Measurements from ENCODE around the gene TSC2. TPM values are rescaled to one million over a fixed set of nuclear protein-coding genes. Genes with fewer than 3 reads are reported as not detected.
A peak's percentile ranks its signal among the peaks of the same experiment; 100 is the strongest.

The TSC2 gene
- polyA plus RNA-seq, 1 donor (not counting 4 experiments of a cell fraction or from before 2014, with no cell fraction given), result 22.6 TPM

GRCh38 chr16:2071454-2072202, 23.8 kb downstream of the TSC2 start:
- Histone ChIP-seq H3K4me2 (ENCODE audit: control insufficient read depth, extremely low read depth, insufficient read depth, low read depth, low read length) (no peak overlapping the region), H3K9me3 (ENCODE audit: control insufficient read depth, low read depth, low read length) (no peaks in the 10 kb centered on the region), H3K9ac (ENCODE audit: control insufficient read depth, extremely low read depth, insufficient read depth, low read length) (no peak overlapping the region), H3K4me1 (ENCODE audit: control insufficient read depth, extremely low read depth, insufficient read depth, low read length) (no peaks in the 10 kb centered on the region), H3K79me2 (ENCODE audit: control insufficient read depth, insufficient read depth, low read length) (no peaks in the 10 kb centered on the region), H3K27me3 (ENCODE audit: control insufficient read depth, extremely low read depth, insufficient read depth, low read length) (no peaks in the 10 kb centered on the region), H4K20me1 (ENCODE audit: control insufficient read depth, extremely low read depth, insufficient read depth, low read length) (no peaks in the 10 kb centered on the region), H2AFZ (ENCODE audit: control insufficient read depth, low read length) (no peak overlapping the region), H3K4me3 (ENCODE audit: control insufficient read depth in 2 of 3, extremely low read depth in 1 of 3, insufficient read depth in 2 of 3, low read depth in 1 of 3, low read length in 3 of 3) (no peak overlapping the region), H3K9me1 (ENCODE audit: control insufficient read depth, extremely low read depth, insufficient read depth, low read length) (no peaks in the 10 kb centered on the region), H3K27ac (ENCODE audit: control insufficient read depth, insufficient read depth, low read length) (no peak overlapping the region), H3K36me3 (ENCODE audit: control insufficient read depth in 2 of 2, extremely low read depth in 1 of 2, insufficient read depth in 2 of 2, low read length in 2 of 2) (peaks cover 8 to 27% of the 10 kb centered on the region in 2 experiments)
- FAIRE-seq, result no peak
- dilution Hi-C loops (cut with MboI; ENCODE audit: extremely low pct_ligation_motif_present, low sequenced_read_pairs), result no loop called here
- DNase-seq (ENCODE audit: low read depth, low spot score), result no peak
- TF ChIP-seq, protein P1, sequence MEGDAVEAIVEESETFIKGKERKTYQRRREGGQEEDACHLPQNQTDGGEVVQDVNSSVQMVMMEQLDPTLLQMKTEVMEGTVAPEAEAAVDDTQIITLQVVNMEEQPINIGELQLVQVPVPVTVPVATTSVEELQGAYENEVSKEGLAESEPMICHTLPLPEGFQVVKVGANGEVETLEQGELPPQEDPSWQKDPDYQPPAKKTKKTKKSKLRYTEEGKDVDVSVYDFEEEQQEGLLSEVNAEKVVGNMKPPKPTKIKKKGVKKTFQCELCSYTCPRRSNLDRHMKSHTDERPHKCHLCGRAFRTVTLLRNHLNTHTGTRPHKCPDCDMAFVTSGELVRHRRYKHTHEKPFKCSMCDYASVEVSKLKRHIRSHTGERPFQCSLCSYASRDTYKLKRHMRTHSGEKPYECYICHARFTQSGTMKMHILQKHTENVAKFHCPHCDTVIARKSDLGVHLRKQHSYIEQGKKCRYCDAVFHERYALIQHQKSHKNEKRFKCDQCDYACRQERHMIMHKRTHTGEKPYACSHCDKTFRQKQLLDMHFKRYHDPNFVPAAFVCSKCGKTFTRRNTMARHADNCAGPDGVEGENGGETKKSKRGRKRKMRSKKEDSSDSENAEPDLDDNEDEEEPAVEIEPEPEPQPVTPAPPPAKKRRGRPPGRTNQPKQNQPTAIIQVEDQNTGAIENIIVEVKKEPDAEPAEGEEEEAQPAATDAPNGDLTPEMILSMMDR (optimal IDR thresholded peaks at IDR 0.05 in 1 of 3, IDR thresholded peaks at IDR 0.05 in 1 of 3, conservative IDR thresholded peaks at IDR 0.05 in 1 of 3; ENCODE audit: extremely low read depth in 1 of 3, insufficient read depth in 2 of 3, low read length in 3 of 3), result peak in 1 of 3 experiments; percentile 42
- TF ChIP-seq EZH2 (IDR thresholded peaks at IDR 0.05; ENCODE audit: low read length), result no peak

DNA sequence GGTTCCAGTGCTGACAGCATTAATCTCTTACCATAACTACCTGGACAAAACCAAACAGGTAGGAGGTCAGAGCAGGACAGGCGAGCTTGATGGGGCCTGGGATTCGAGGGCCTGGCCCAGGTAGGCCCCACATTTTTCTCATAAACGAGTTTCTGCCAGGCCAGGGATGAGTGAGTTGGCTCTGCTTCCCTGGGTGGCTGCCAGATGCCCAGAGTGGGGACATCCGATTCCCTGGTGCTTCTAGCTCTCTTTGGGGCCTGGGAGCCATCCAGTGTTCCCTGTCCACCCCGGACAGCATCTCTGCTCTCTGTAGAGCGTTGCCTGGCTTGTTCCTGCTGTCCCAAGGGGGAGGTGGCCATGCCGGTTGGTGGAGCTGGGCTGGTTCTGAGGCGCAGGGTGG, 25.1 kb downstream of the TSC2 start:
- H3K4me1 ChIP-seq (ENCODE audit: control insufficient read depth, extremely low read depth, insufficient read depth, low read length), result peaks cover 2% of the 10 kb centered on the region
- no peak overlapping the region for H3K4me2 ChIP-seq (ENCODE audit: control insufficient read depth, extremely low read depth, insufficient read depth, low read depth, low read length)
- no peak overlapping the region for H3K4me3 ChIP-seq (ENCODE audit: control insufficient read depth in 2 of 3, extremely low read depth in 1 of 3, insufficient read depth in 2 of 3, low read depth in 1 of 3, low read length in 3 of 3)
- H2AFZ ChIP-seq (ENCODE audit: control insufficient read depth, low read length), result no peak overlapping the region
- no peaks in the 10 kb centered on the region for H4K20me1 ChIP-seq (ENCODE audit: control insufficient read depth, extremely low read depth, insufficient read depth, low read length)
- no peak for FAIRE-seq
- H3K27ac ChIP-seq (ENCODE audit: control insufficient read depth, insufficient read depth, low read length), result no peak overlapping the region
- DNase-seq (ENCODE audit: low read depth, low spot score), result no peak
- no peaks in the 10 kb centered on the region for H3K79me2 ChIP-seq (ENCODE audit: control insufficient read depth, insufficient read depth, low read length)
- no peaks in the 10 kb centered on the region for H3K27me3 ChIP-seq (ENCODE audit: control insufficient read depth, extremely low read depth, insufficient read depth, low read length)
- no peaks in the 10 kb centered on the region for H3K9me3 ChIP-seq (ENCODE audit: control insufficient read depth, low read depth, low read length)
- no peaks in the 10 kb centered on the region for H3K9me1 ChIP-seq (ENCODE audit: control insufficient read depth, extremely low read depth, insufficient read depth, low read length)
- peaks cover 16 to 30% of the 10 kb centered on the region in 2 experiments for H3K36me3 ChIP-seq (ENCODE audit: control insufficient read depth in 2 of 2, extremely low read depth in 1 of 2, insufficient read depth in 2 of 2, low read length in 2 of 2)
- no peak overlapping the region for H3K9ac ChIP-seq (ENCODE audit: control insufficient read depth, extremely low read depth, insufficient read depth, low read length)
- no peak for TF ChIP-seq EZH2 (IDR thresholded peaks at IDR 0.05; ENCODE audit: low read length)
- TF ChIP-seq, protein P1 (optimal IDR thresholded peaks at IDR 0.05 in 1 of 3, IDR thresholded peaks at IDR 0.05 in 1 of 3, conservative IDR thresholded peaks at IDR 0.05 in 1 of 3; ENCODE audit: extremely low read depth in 1 of 3, insufficient read depth in 2 of 3, low read length in 3 of 3), result no peak
- dilution Hi-C loops (cut with MboI; ENCODE audit: extremely low pct_ligation_motif_present, low sequenced_read_pairs), result no loop called here

Data from keratinocyte (primary cell).